ENCODE data around the gene RNF157. TPM values are rescaled to one million over a fixed set of nuclear protein-coding genes. Genes with fewer than 3 reads are reported as not detected.

RNF157 gene
- total RNA-seq, 4 donors from 2014 or later, result 0.85 to 3.4 (median 1.3) TPM

GRCh38 chr17:76131692-76132573, 108.4 kb downstream of the RNF157 start:
- H3K4me1 ChIP-seq, result peaks cover 13% of the 10 kb centered on the region
- H3K36me3 ChIP-seq, result no peaks in the 10 kb centered on the region
- H3K4me3 ChIP-seq, result no peak overlapping the region
- DNase-seq (ENCODE audit: low spot score in 2 of 2), result no peak
- TF ChIP-seq POLR2A (IDR thresholded peaks at IDR 0.05), result no peak
- no peak for TF ChIP-seq CTCF (IDR thresholded peaks at IDR 0.05)
- TF ChIP-seq EP300 (IDR thresholded peaks at IDR 0.05), result no peak
- TF ChIP-seq POLR2AphosphoS5 (IDR thresholded peaks at IDR 0.05), result no peak
- H3K27me3 ChIP-seq, result peaks cover 48% of the 10 kb centered on the region
- H3K9me3 ChIP-seq, result no peaks in the 10 kb centered on the region
- WGBS, result 74% methylated on average over 8 of the region's 21 CpGs
- H3K27ac ChIP-seq, result no peak overlapping the region

- no peak overlapping the region for H3K27ac ChIP-seq
- WGBS, result 77% methylated on average over 21 of the region's 21 CpGs
- peaks cover 43% of the 10 kb centered on the region for H3K27me3 ChIP-seq
- no peak for TF ChIP-seq CTCF (IDR thresholded peaks at IDR 0.05)
- TF ChIP-seq EP300 (IDR thresholded peaks at IDR 0.05), result no peak
- no peak for TF ChIP-seq POLR2AphosphoS5 (IDR thresholded peaks at IDR 0.05)
- no peak for TF ChIP-seq POLR2A (IDR thresholded peaks at IDR 0.05)
- H3K9me3 ChIP-seq, result no peaks in the 10 kb centered on the region
- H3K4me3 ChIP-seq, result no peak overlapping the region
- peaks cover 13% of the 10 kb centered on the region for H3K4me1 ChIP-seq
- H3K36me3 ChIP-seq, result no peaks in the 10 kb centered on the region
- DNase-seq (ENCODE audit: low spot score in 2 of 2), result no peak
These were observed 109.1 kb downstream of the RNF157 start for GRCh38 chr17:76131051-76131691.

GRCh38 chr17:76130473-76130872, 109.8 kb downstream of the RNF157 start:
- Histone ChIP-seq H3K4me1 (peaks cover 13% of the 10 kb centered on the region), H3K4me3 (no peak overlapping the region), H3K27ac (no peak overlapping the region), H3K36me3 (no peaks in the 10 kb centered on the region), H3K27me3 (peaks cover 40% of the 10 kb centered on the region), H3K9me3 (no peaks in the 10 kb centered on the region)
- TF ChIP-seq EP300 (IDR thresholded peaks at IDR 0.05), result no peak
- TF ChIP-seq POLR2AphosphoS5 (IDR thresholded peaks at IDR 0.05), result no peak
- TF ChIP-seq CTCF (IDR thresholded peaks at IDR 0.05), result no peak
- TF ChIP-seq POLR2A (IDR thresholded peaks at IDR 0.05), result no peak
- no peak for DNase-seq (ENCODE audit: low spot score in 2 of 2)
- WGBS, result 66% methylated on average over 13 of the region's 13 CpGs

GRCh38 chr17:76125922-76126321, 114.4 kb downstream of the RNF157 start:
- no peak overlapping the region for H3K27ac ChIP-seq
- no peaks in the 10 kb centered on the region for H3K9me3 ChIP-seq
- H3K4me1 ChIP-seq, result peaks cover 10% of the 10 kb centered on the region
- TF ChIP-seq CTCF (IDR thresholded peaks at IDR 0.05) (no peak), EP300 (IDR thresholded peaks at IDR 0.05) (no peak), POLR2AphosphoS5 (IDR thresholded peaks at IDR 0.05) (no peak), POLR2A (IDR thresholded peaks at IDR 0.05) (no peak)
- H3K4me3 ChIP-seq, result no peak overlapping the region
- 97% methylated on average over 1 of the region's 1 CpG for WGBS
- peaks cover 5% of the 10 kb centered on the region for H3K27me3 ChIP-seq
- H3K36me3 ChIP-seq, result no peaks in the 10 kb centered on the region
- no peak for DNase-seq (ENCODE audit: low spot score in 2 of 2)

GRCh38 chr17:76125391-76125675, 115.0 kb downstream of the RNF157 start:
- whole genome bisulfite sequencing, result 91% methylated on average over 5 of the region's 5 CpGs
- DNase-seq (ENCODE audit: low spot score in 2 of 2), result no peak
- Histone ChIP-seq H3K9me3 (no peaks in the 10 kb centered on the region), H3K27ac (no peak overlapping the region), H3K4me3 (no peak overlapping the region), H3K27me3 (no peaks in the 10 kb centered on the region), H3K36me3 (no peaks in the 10 kb centered on the region), H3K4me1 (peaks cover 10% of the 10 kb centered on the region)
- TF ChIP-seq EP300 (IDR thresholded peaks at IDR 0.05), result no peak
- TF ChIP-seq POLR2AphosphoS5 (IDR thresholded peaks at IDR 0.05), result no peak
